Measurements from ENCODE around the gene SPRYD7.
"Not testable (repeated sequence)": the region's sequence is repeated elsewhere in the genome, so short reads cannot be mapped to it uniquely, and the experiment has no call there.

SPRYD7 gene, protein sequence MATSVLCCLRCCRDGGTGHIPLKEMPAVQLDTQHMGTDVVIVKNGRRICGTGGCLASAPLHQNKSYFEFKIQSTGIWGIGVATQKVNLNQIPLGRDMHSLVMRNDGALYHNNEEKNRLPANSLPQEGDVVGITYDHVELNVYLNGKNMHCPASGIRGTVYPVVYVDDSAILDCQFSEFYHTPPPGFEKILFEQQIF

GRCh38 chr13:49936075-49936967, at the start of gene SPRYD7:
Gene SPRYD7, minus strand, starts transcription at chr13:49936340. Its CDS starts 105 bp downstream, at chr13:49936235.
- peak; percentile 94 for DNase-seq

DNA sequence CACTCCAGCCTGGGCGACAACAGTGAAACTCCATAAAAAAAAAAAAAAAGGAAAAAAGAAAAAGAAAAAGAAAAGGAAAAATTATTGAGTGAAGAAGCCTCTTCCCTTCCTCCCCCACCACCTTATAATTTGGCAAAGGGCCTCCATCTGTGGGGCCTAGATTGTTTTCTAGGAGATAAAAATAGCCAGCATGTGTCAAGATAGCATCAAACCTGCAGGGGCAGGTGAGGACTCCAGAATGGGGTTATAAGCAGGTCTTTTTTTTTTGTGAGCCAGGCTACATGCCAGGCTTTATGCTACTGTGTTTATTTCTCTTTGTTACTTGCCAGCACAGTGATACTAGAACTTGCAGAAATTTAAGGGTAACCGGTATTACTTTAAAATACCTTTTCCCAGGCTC, 49.0 kb upstream of the SPRYD7 start:
- no peak for DNase-seq

DNA sequence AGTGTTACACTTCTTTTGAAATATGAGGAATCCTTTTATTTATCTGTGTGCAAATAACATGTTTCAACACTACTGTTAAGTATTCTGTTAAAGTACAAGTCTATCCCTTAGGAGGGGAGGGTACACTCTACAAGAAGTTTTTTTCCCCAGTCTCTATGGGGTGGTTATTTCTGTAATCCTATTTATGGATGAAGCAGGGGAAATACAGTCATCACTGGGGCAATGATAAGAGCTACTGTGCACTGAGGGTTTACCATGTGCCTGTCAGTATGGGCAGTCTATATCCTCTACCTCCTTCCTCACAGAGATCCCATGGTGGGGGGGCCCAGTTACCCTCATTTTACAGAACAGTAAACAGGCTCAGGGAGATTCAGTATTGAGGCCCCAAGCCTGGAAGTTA, 44.1 kb upstream of the SPRYD7 start:
- no peak for DNase-seq

DNA sequence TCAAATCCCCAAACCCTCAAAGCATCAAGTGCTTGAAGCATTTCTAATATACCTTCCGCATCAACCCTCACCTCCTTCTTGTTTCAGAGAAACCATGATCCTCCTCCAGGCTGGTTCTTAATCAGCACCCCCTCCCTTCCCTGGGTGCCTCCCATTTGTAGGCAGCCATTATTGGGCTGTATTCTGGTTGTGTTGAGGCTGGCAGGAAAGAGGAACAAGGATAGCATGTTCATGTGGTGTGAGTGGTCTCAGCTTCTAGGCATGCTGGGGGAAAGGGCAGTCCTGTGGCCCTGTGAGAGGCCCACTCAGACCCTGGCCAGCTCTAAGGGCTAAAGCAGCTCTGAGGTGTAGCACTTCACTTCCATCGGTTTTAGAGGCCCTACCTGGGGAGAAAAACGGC, 41.9 kb upstream of the SPRYD7 start:
- DNase-seq, result no peak

DNA sequence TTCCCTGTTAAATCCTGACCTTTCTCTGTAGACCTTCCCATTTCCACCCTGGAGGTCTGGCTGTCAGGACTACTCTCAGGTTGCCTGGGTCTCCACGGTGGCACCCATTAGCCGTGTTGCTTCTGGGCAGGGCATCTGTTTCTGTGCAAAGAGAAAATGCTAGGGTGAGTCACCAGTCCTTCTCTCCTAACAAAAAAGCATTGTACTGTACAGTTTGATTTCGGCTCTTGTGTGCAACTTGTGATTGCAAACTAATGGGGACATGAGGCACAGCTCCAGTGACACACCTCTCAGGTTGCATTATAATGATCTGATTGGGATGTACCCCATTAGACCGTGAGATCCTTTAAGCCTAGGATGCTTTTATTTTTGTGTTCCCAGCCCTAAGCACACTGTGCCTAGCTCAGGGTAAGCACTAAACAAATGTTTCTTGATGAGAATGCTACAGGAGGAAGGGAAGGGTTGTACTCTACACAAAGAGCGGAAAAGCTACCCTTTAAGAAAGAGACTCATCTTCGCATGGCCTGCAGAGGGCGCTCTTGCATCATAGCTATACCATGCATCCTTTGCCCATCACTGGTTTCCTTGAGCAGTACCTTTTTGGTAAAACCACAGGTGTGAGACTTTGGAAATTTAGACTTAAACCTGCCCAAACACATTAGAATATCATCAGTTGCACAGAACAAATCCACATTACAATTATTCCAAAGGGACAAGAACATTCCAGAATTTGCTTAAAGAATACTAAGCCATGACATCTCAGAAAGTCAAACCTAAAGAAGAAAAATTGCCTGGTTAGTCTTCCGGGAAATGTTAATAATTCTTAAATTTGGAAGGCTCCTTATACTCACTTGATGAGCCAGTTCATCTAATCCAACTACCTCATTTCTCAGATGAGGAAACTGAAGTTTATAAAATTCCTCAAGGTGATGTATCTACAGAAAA, 40.4 kb upstream of the SPRYD7 start:
- DNase-seq, result peak; percentile 77

GRCh38 chr13:49975826-49976225, 39.7 kb upstream of the SPRYD7 start:
- no peak for DNase-seq

GRCh38 chr13:49972709-49973108, 36.6 kb upstream of the SPRYD7 start:
- DNase-seq, result no peak

GRCh38 chr13:49967456-49967855, 31.3 kb upstream of the SPRYD7 start:
- DNase-seq, result no peak

- DNase-seq, result no peak
These were observed 22.2 kb upstream of the SPRYD7 start for GRCh38 chr13:49958321-49958720.

DNA sequence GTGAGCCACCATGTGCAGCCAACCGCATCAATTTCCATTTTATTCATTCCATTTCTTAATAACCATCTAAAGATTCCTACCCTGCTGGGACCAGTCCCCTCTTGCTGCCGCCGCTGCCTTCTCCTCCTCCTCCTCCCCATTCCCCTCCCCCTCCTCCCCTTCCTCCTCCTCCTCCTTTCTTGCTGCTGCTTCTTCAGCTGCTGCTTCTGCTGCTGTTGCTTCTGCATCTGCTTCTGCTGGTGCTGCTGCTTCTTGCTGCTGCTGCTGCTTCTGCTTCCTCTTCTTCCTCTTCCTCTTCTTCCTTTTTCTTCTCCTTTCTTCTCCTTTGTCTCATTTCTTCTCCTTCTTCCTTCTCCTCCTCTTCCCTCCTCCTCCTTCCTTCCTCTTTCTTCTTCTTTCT, 20.0 kb upstream of the SPRYD7 start:
- DNase-seq, result no peak

- no peak for DNase-seq
These were observed 18.7 kb upstream of the SPRYD7 start for GRCh38 chr13:49954674-49955455.

- no peak for DNase-seq
These were observed 17.4 kb upstream of the SPRYD7 start for GRCh38 chr13:49953560-49953959.

- DNase-seq, result no peak
These were observed 15.8 kb upstream of the SPRYD7 start for GRCh38 chr13:49951754-49952535.

GRCh38 chr13:49948777-49949270, 12.7 kb upstream of the SPRYD7 start:
- not testable (repeated sequence) for DNase-seq

DNA sequence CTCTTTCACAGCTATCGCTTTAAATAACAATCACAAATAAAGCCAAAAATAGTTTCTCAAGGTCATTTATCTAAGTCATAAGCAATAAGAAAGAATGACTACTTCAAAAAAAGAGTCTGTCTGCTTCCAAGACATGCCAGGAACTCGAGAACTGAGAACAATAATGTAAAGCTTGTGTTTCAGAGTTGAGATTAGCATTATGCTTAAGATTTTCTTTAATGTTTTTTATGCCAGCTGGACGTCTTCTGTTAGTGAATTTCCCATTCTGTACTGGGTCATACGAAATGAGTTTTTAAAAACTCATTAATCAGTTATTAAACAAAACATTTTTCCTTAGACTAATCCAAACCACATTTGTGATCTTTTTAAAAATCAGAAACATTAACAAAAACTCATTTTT, 3.2 kb upstream of the SPRYD7 start:
- DNase-seq, result no peak

GRCh38 chr13:49938921-49939320, 2.8 kb upstream of the SPRYD7 start:
- no peak for DNase-seq

DNA sequence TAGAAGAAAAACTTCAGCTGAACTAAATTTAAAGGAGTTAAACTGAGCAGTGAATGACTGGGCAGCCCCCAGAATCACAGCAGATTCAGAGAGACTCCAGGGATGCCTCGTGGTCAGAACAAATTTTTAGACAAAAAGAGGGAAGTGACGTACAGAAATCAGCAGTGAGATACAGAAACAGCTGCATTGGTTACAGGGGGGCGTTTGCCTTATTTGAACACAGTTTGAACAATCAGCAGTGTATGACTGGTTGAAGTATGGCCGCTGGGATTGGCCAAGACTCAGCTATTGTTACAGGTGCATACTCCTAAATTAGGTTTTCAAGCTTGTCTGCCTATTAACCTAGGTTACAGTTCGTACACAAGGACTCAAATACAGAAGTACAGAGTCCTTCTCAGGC, 2.2 kb upstream of the SPRYD7 start:
- no peak for DNase-seq

DNA sequence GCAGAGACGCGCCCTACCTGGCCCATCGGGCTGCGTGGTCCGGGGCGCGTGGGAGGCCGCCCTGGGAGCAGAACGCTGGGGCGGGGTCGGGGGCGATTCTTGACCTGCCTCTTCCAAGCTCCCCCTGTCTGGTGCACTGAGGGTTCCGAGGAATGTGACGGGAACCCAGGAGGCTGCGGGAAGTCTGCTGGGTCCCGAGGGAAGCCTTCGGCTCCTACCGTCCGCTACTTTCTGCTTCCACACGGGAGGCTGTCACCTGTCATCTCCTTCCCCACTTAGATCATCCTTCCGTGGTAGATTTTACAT, 781 bp upstream of the SPRYD7 start:
- DNase-seq, result no peak

GRCh38 chr13:49935171-49936074, 717 bp downstream of the SPRYD7 start:
- peak; percentile 21 for DNase-seq

- no peak for DNase-seq
These were observed 2.6 kb downstream of the SPRYD7 start for GRCh38 chr13:49933511-49933910.

- DNase-seq, result no peak
These were observed 3.3 kb downstream of the SPRYD7 start for GRCh38 chr13:49932868-49933267.

All from COR-L47 (cell line).